Skeletal muscle satellite cell (primary cell): ENCODE data around the gene NCKAP5L. TPM values are rescaled to one million over a fixed set of nuclear protein-coding genes. Genes with fewer than 3 reads are reported as not detected.

Source experiments
- small RNA-seq: library from RNA; depleted of rRNA; stranded (forward); fragments of <200 nt; gene quantifications from one replicate; pipeline ENCODE3, GENCODE V24; 2012

Gene NCKAP5L

Small RNA genes lying within 50 kb of the gene (small RNA-seq; reads per million reads assigned to genes)
- not detected for gene LSM6P2
